Measurements from ENCODE around the gene CDK10. TPM values are rescaled to one million over a fixed set of nuclear protein-coding genes. Genes with fewer than 3 reads are reported as not detected.

The CDK10 gene
- total RNA-seq, 1 donor from 2014 or later = 40.5 TPM

GRCh38 chr16:89695086-89695874 lies 8.8 kb downstream of the CDK10 start:
- TF ChIP-seq EZH2 (IDR thresholded peaks at IDR 0.05; ENCODE audit: insufficient read depth, low read length) = no peak
- TF ChIP-seq CTCF (IDR thresholded peaks at IDR 0.05; ENCODE audit: insufficient read depth, low read depth, low read length) = no peak
- Histone ChIP-seq H3K9ac (ENCODE audit: low read length) (no peak overlapping the region), H3K9me3 (ENCODE audit: insufficient read depth, low read depth, low read length) (no peaks in the 10 kb centered on the region), H3K27me3 (ENCODE audit: insufficient read depth, low read length) (no peaks in the 10 kb centered on the region), H3K36me3 (ENCODE audit: insufficient read depth, low read length) (peaks cover 9% of the 10 kb centered on the region), H4K20me1 (ENCODE audit: insufficient read depth, low read length) (peaks cover 38% of the 10 kb centered on the region), H3K4me2 (ENCODE audit: low read length) (no peak overlapping the region), H3K4me1 (ENCODE audit: insufficient read depth, low read length) (peaks cover 5% of the 10 kb centered on the region), H2AFZ (ENCODE audit: low read depth, low read length) (no peak overlapping the region), H3K79me2 (ENCODE audit: insufficient read depth, low read length) (no peaks in the 10 kb centered on the region), H3K27ac (ENCODE audit: low read depth, low read length) (no peak overlapping the region), H3K4me3 (ENCODE audit: insufficient read depth, low read depth, low read length) (no peak overlapping the region)
- FAIRE-seq = no peak
- no peak for DNase-seq (ENCODE audit: low read depth)
- Mint-ChIP-seq H3K4me1 (ENCODE audit: low read depth, unreplicated experiment) (no peaks in the 10 kb centered on the region), H3K9me3 (ENCODE audit: unreplicated experiment) (no peaks in the 10 kb centered on the region), H3K36me3 (ENCODE audit: low read depth, unreplicated experiment) (peaks cover 16% of the 10 kb centered on the region), H3K4me3 (ENCODE audit: unreplicated experiment) (no peak overlapping the region), H3K27ac (ENCODE audit: unreplicated experiment) (peak overlapping the region; percentile 47), H3K27me3 (ENCODE audit: low read depth, unreplicated experiment) (no peaks in the 10 kb centered on the region)

GRCh38 chr16:89695875-89696669 lies 9.6 kb downstream of the CDK10 start:
- Histone ChIP-seq H3K79me2 (ENCODE audit: insufficient read depth, low read length) (no peaks in the 10 kb centered on the region), H3K9ac (ENCODE audit: low read length) (no peak overlapping the region), H3K4me1 (ENCODE audit: insufficient read depth, low read length) (peaks cover 12% of the 10 kb centered on the region), H2AFZ (ENCODE audit: low read depth, low read length) (no peak overlapping the region), H3K9me3 (ENCODE audit: insufficient read depth, low read depth, low read length) (no peaks in the 10 kb centered on the region), H3K27me3 (ENCODE audit: insufficient read depth, low read length) (no peaks in the 10 kb centered on the region), H4K20me1 (ENCODE audit: insufficient read depth, low read length) (peaks cover 42% of the 10 kb centered on the region), H3K27ac (ENCODE audit: low read depth, low read length) (no peak overlapping the region), H3K36me3 (ENCODE audit: insufficient read depth, low read length) (peaks cover 9% of the 10 kb centered on the region), H3K4me3 (ENCODE audit: insufficient read depth, low read depth, low read length) (no peak overlapping the region), H3K4me2 (ENCODE audit: low read length) (no peak overlapping the region)
- Mint-ChIP-seq H3K36me3 (ENCODE audit: low read depth, unreplicated experiment) (peaks cover 16% of the 10 kb centered on the region), H3K27ac (ENCODE audit: unreplicated experiment) (peak overlapping the region; percentile 41), H3K4me3 (ENCODE audit: unreplicated experiment) (no peak overlapping the region), H3K4me1 (ENCODE audit: low read depth, unreplicated experiment) (no peaks in the 10 kb centered on the region), H3K27me3 (ENCODE audit: low read depth, unreplicated experiment) (no peaks in the 10 kb centered on the region), H3K9me3 (ENCODE audit: unreplicated experiment) (no peaks in the 10 kb centered on the region)
- no peak for FAIRE-seq
- DNase-seq (ENCODE audit: low read depth) = no peak
- TF ChIP-seq EZH2 (IDR thresholded peaks at IDR 0.05; ENCODE audit: insufficient read depth, low read length) (no peak), CTCF (IDR thresholded peaks at IDR 0.05; ENCODE audit: insufficient read depth, low read depth, low read length) (no peak)
